Osteocyte (in vitro differentiated cells): ENCODE measurements around the gene MAGEB1. TPM values are rescaled to one million over a fixed set of nuclear protein-coding genes. Genes with fewer than 3 reads are reported as not detected.

Experiments used
- DNase-seq: peaks from one replicate; pipeline ENCODE4 v3.0.0; 2021; ENCODE audit warnings: mixed read lengths; ENCODE audit not compliant: unreplicated experiment; ENCODE audit errors: extremely low spot score
- H3K27ac Mint-ChIP-seq: one replicate; pipeline ENCODE4 v1.8.0; 2021; ENCODE audit warnings: mild to moderate bottlenecking, mixed read lengths; ENCODE audit not compliant: unreplicated experiment
- H3K27me3 Mint-ChIP-seq: one replicate; pipeline ENCODE4 v1.8.0; 2021; ENCODE audit warnings: mixed read lengths; ENCODE audit not compliant: unreplicated experiment
- H3K36me3 Mint-ChIP-seq: one replicate; pipeline ENCODE4 v1.8.0; 2021; ENCODE audit warnings: mixed read lengths; ENCODE audit not compliant: unreplicated experiment
- H3K4me1 Mint-ChIP-seq: one replicate; pipeline ENCODE4 v1.8.0; 2021; ENCODE audit warnings: mixed read lengths; ENCODE audit not compliant: unreplicated experiment
- H3K4me3 Mint-ChIP-seq: one replicate; pipeline ENCODE4 v1.8.0; 2021; ENCODE audit warnings: mild to moderate bottlenecking, moderate library complexity, mixed read lengths; ENCODE audit not compliant: unreplicated experiment
- H3K9me3 Mint-ChIP-seq: one replicate; pipeline ENCODE4 v1.8.0; 2021; ENCODE audit warnings: mixed read lengths; ENCODE audit not compliant: unreplicated experiment
- CTCF ChIP-seq: fragments of 200-600 bp; sonication (generic); IDR thresholded peaks from 2 replicates; pipeline ENCODE4 v1.5.0; 2021; ENCODE audit warnings: antibody characterized with exemption, mild to moderate bottlenecking, moderate library complexity
- long read RNA-seq: library from polyadenylated mRNA; unstranded; transcript quantifications from one replicate; pipeline ENCODE4 v2.0.0, GENCODE V29; 2021
- total RNA-seq: library from RNA; stranded (reverse); gene quantifications from 2 replicates; pipeline ENCODE4 v1.2.1, GENCODE V29; 2021

The MAGEB1 gene
- not detected in 2 replicates for total RNA-seq
- long read RNA-seq = 0 reads

- DNase-seq = peak; percentile 78
- no peak within 1 kb of the TSS for H3K4me3 Mint-ChIP-seq
- peaks cover 9% of the 10 kb centered on the region for H3K27me3 Mint-ChIP-seq
- H3K4me1 Mint-ChIP-seq = no peaks in the 10 kb centered on the region
- no peak for TF ChIP-seq CTCF
- H3K9me3 Mint-ChIP-seq = no peaks in the 10 kb centered on the region
- no peaks in the 10 kb centered on the region for H3K36me3 Mint-ChIP-seq
- no peak within 1 kb of the TSS for H3K27ac Mint-ChIP-seq
These were observed at the start of gene MAGEB1 for GRCh38 chrX:30246769-30247489. MAGEB1 (plus strand) TSS chrX:30247146; CDS start chrX:30250494, 3,348 bp downstream.

DNA sequence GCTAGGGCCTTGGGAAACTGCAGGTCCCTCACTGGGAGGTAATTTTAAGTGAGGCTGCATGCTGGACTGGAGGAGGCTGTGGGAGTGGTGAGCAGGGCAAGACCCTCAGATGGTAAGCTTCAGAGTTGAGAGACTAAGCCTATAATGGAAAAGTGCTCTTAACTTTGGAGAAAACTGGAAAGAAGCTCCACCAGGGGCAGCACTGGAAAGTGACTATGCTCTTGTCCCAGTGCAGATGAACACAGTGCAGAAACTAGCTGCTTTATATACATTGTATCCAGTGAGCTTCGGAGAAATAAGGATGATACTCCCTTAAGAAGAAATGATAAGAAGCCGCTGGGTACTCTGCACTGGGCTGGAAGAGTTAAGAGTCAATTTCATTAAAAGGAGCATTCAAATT is 34.8 kb upstream of the MAGEB1 start:
- no peak for TF ChIP-seq CTCF
- peaks cover 5% of the 10 kb centered on the region for H3K27me3 Mint-ChIP-seq
- H3K4me3 Mint-ChIP-seq = no peak overlapping the region
- no peaks in the 10 kb centered on the region for H3K4me1 Mint-ChIP-seq
- H3K9me3 Mint-ChIP-seq = no peaks in the 10 kb centered on the region
- no peak overlapping the region for H3K27ac Mint-ChIP-seq
- no peaks in the 10 kb centered on the region for H3K36me3 Mint-ChIP-seq
- no peak for DNase-seq

DNA sequence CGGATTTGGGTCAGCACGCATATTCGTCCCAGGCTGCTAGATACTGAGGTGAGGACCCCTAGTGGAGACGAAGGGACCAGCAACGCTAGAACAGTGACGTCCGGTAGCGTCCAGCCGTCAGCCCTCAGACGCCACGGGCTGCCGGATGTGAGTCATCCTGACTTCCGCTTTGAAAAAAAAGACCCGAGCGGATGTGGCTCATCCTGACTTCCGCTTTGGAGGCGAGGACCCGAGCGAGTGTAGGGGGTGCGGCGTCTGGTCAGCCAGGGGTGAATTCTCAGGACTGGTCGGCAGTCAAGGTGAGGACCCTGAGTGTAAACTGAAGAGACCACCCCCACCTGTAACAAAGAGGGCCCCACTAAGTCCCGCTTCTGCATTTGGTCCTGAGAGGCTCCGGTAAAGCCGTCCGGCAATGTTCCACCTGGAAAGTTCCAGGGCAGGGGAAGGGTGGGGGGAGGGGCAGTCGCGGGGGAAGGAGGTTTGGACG is 31.5 kb upstream of the MAGEB1 start, which contains the start of gene MAGEB2:
TSS of gene MAGEB2 (plus strand) at position 207 of the 487 bp plus-strand sequence. CDS start 3,018 bp downstream, outside the sequence.
- no peaks in the 10 kb centered on the region for H3K36me3 Mint-ChIP-seq
- no peaks in the 10 kb centered on the region for H3K4me1 Mint-ChIP-seq
- no peaks in the 10 kb centered on the region for H3K9me3 Mint-ChIP-seq
- no peak within 1 kb of the TSS for H3K27ac Mint-ChIP-seq
- peaks cover 5% of the 10 kb centered on the region for H3K27me3 Mint-ChIP-seq
- DNase-seq = no peak
- no peak for TF ChIP-seq CTCF
- H3K4me3 Mint-ChIP-seq = no peak within 1 kb of the TSS

DNA sequence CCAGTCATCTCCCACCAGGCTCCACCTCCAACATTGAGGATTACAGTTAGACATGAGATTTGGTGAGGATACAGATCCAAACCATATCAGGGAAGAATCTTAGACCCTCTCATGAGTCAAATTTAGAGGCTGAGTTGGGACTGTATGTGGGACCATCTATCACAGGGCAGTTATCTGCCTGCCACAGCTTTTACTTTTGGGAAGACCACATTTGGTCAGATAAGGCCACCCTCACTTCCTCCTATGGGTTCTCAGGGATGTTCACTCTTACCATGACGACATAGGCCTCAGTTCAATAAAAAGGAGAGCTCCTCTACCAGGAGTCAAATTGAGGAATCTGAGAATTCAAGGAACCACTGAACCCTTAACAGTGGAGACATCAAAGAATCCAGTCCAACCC is 29.5 kb upstream of the MAGEB1 start:
- Mint-ChIP-seq H3K4me1 (no peaks in the 10 kb centered on the region), H3K4me3 (no peak overlapping the region)
- DNase-seq = no peak

More for the DNA sequence above, 29.5 kb upstream of the MAGEB1 start:
- Mint-ChIP-seq H3K9me3 (no peaks in the 10 kb centered on the region), H3K36me3 (no peaks in the 10 kb centered on the region), H3K27me3 (no peaks in the 10 kb centered on the region), H3K27ac (no peak overlapping the region)
- TF ChIP-seq CTCF = no peak
